Neural cell (in vitro differentiated cells): ENCODE data around the gene EIF2AK2. TPM values are rescaled to one million over a fixed set of nuclear protein-coding genes. Genes with fewer than 3 reads are reported as not detected.

Experiments
- H2AFZ ChIP-seq: fragments of 200-600, 300-800 bp; sonication (generic), shearing (Covaris generic); 2 replicates; pipeline ENCODE4 v1.6.0; 2014; ENCODE audit warnings: low read depth, mild to moderate bottlenecking, antibody characterized with exemption, low read length, moderate library complexity
- H3F3A ChIP-seq: fragments of 200-600 bp; shearing (Covaris generic); 2 replicates; pipeline ENCODE4 v1.6.1; 2016; ENCODE audit warnings: mild to moderate bottlenecking, moderate library complexity, mixed read lengths, antibody characterized with exemption, low read length; ENCODE audit not compliant: insufficient read depth, poor library complexity, severe bottlenecking
- H3K27ac ChIP-seq: fragments of 200-600, 300-800 bp; sonication (generic), shearing (Covaris generic); 2 replicates; pipeline ENCODE4 v1.5.1; 2014; ENCODE audit warnings: mild to moderate bottlenecking, low read length, moderate library complexity
- H3K27me3 ChIP-seq: fragments of 300-800, 200-600 bp; sonication (generic), shearing (Covaris generic); 2 replicates; pipeline ENCODE4 v1.6.0; 2014; ENCODE audit warnings: mild to moderate bottlenecking, low read depth, low read length, moderate library complexity; ENCODE audit not compliant: insufficient read depth
- H3K36me3 ChIP-seq: fragments of 300-800, 200-600 bp; sonication (generic), shearing (Covaris generic); 2 replicates; pipeline ENCODE4 v1.5.1; 2014; ENCODE audit warnings: mild to moderate bottlenecking, antibody characterized with exemption, low read length, moderate library complexity; ENCODE audit not compliant: insufficient read depth
- H3K4me2 ChIP-seq: fragments of 300-800, 200-600 bp; sonication (generic), shearing (Covaris generic); 2 replicates; pipeline ENCODE4 v1.6.0; 2014; ENCODE audit warnings: mild to moderate bottlenecking, low read length
- H3K4me3 ChIP-seq: fragments of 300-800, 200-600 bp; sonication (generic), shearing (Covaris generic); 2 replicates; pipeline ENCODE4 v1.5.1; 2014; ENCODE audit warnings: mild to moderate bottlenecking, low read length, moderate library complexity
- H3K79me2 ChIP-seq: fragments of 200-600 bp; shearing (Covaris generic); replicated peaks from 2 replicates; pipeline ENCODE4 v1.6.0; 2014; ENCODE audit warnings: mild to moderate bottlenecking, low read length, moderate library complexity; ENCODE audit not compliant: insufficient read depth
- H3K9ac ChIP-seq: fragments of 300-800, 200-600 bp; sonication (generic), shearing (Covaris generic); 2 replicates; pipeline ENCODE4 v1.6.1; 2016; ENCODE audit warnings: mild to moderate bottlenecking, low read length, mixed read lengths
- H3K9me2 ChIP-seq: fragments of 200-600 bp; shearing (Covaris generic); 2 replicates; pipeline ENCODE4 v1.6.1; 2016; ENCODE audit warnings: mild to moderate bottlenecking, low read length, mixed read lengths; ENCODE audit not compliant: insufficient read depth
- H3K9me3 ChIP-seq: fragments of 200-600, 300-800 bp; sonication (generic), shearing (Covaris generic); 2 replicates; pipeline ENCODE4 v1.6.1; 2016; ENCODE audit warnings: mild to moderate bottlenecking, mixed run types, low read length, moderate library complexity, mixed read lengths
- H4K20me1 ChIP-seq: fragments of 200-600 bp; shearing (Covaris generic); 2 replicates; pipeline ENCODE4 v1.6.1; 2016; ENCODE audit warnings: mild to moderate bottlenecking, mixed run types; ENCODE audit not compliant: insufficient read depth
- CTCF ChIP-seq: fragments of 450-650 bp; IDR thresholded peaks from 2 replicates; pipeline ENCODE4 v1.5.1; 2014; ENCODE audit warnings: antibody characterized with exemption, mild to moderate bottlenecking, moderate library complexity; ENCODE audit not compliant: poor library complexity, severe bottlenecking
- EP300 ChIP-seq: fragments of 450-650 bp; conservative IDR thresholded peaks from 2 replicates; pipeline ENCODE4 v1.6.1; 2014; ENCODE audit warnings: antibody characterized with exemption, mild to moderate bottlenecking, moderate library complexity; ENCODE audit not compliant: poor library complexity, severe bottlenecking
- EZH2 ChIP-seq: fragments of 200-600, 300-800 bp; shearing (Covaris generic), sonication (generic); IDR thresholded peaks from 2 replicates; pipeline ENCODE4 v1.6.1; 2014; ENCODE audit warnings: antibody characterized with exemption, low read length, borderline replicate concordance, mild to moderate bottlenecking; ENCODE audit not compliant: insufficient read depth, poor library complexity, severe bottlenecking
- MXI1 ChIP-seq: fragments of 450-650 bp; conservative IDR thresholded peaks from 2 replicates; pipeline ENCODE4 v1.6.1; 2014; ENCODE audit warnings: antibody characterized with exemption, mild to moderate bottlenecking; ENCODE audit not compliant: poor library complexity, severe bottlenecking
- POLR2AphosphoS5 ChIP-seq: IDR thresholded peaks from 2 replicates; pipeline ENCODE4 v1.6.1; 2012
- RAD21 ChIP-seq: fragments of 450-650 bp; conservative IDR thresholded peaks from 2 replicates; pipeline ENCODE4 v1.6.1; 2014; ENCODE audit warnings: antibody characterized with exemption, mild to moderate bottlenecking, moderate library complexity
- REST ChIP-seq: IDR thresholded peaks from 2 replicates; pipeline ENCODE4 v1.6.1; 2012; ENCODE audit warnings: borderline replicate concordance
- SMC3 ChIP-seq: fragments of 450-650 bp; conservative IDR thresholded peaks from 2 replicates; pipeline ENCODE4 v1.6.1; 2014; ENCODE audit warnings: antibody characterized with exemption, mild to moderate bottlenecking, moderate library complexity; ENCODE audit not compliant: poor library complexity
- TAF1 ChIP-seq: IDR thresholded peaks from 2 replicates; pipeline ENCODE4 v1.6.1; 2012; ENCODE audit warnings: low read depth
- polyA plus RNA-seq: library from polyadenylated mRNA; depleted of rRNA; stranded (reverse); fragments of >200 nt; gene quantifications from 2 replicates; pipeline ENCODE4 v1.2.3, GENCODE V29; 2014

EIF2AK2 gene
- polyA plus RNA-seq, 1 donor from 2014 or later, result 2.5 TPM

- no peak overlapping the region for H3K27ac ChIP-seq
- no peaks in the 10 kb centered on the region for H3K27me3 ChIP-seq
- H3K4me3 ChIP-seq, result no peak overlapping the region
- H3K9ac ChIP-seq, result no peak overlapping the region
- H2AFZ ChIP-seq, result no peak overlapping the region
- no peaks in the 10 kb centered on the region for H3K36me3 ChIP-seq
- no peaks in the 10 kb centered on the region for H3K9me3 ChIP-seq
- TF ChIP-seq EZH2, result no peak
- TF ChIP-seq POLR2AphosphoS5, result no peak
- TF ChIP-seq RAD21, result no peak
- TF ChIP-seq EP300, result no peak
- no peak for TF ChIP-seq MXI1
- no peak for TF ChIP-seq SMC3
- no peak for TF ChIP-seq CTCF
- TF ChIP-seq REST, result no peak
- TF ChIP-seq TAF1, result no peak
- H3K9me2 ChIP-seq, result no peaks in the 10 kb centered on the region
- no peak overlapping the region for H3K4me2 ChIP-seq
- H3F3A ChIP-seq, result no peaks in the 10 kb centered on the region
- no peaks in the 10 kb centered on the region for H4K20me1 ChIP-seq
- no peaks in the 10 kb centered on the region for H3K79me2 ChIP-seq
These were observed 23.9 kb downstream of the EIF2AK2 start for GRCh38 chr2:37132914-37133313.

GRCh38 chr2:37125416-37125815 lies 31.4 kb downstream of the EIF2AK2 start:
- no peaks in the 10 kb centered on the region for H3K9me3 ChIP-seq
- no peak overlapping the region for H3K9ac ChIP-seq
- H3K27me3 ChIP-seq, result no peaks in the 10 kb centered on the region
- no peak overlapping the region for H3K4me3 ChIP-seq
- no peaks in the 10 kb centered on the region for H3K79me2 ChIP-seq
- no peaks in the 10 kb centered on the region for H3F3A ChIP-seq
- no peak overlapping the region for H2AFZ ChIP-seq
- no peak overlapping the region for H3K4me2 ChIP-seq
- TF ChIP-seq REST, result no peak
- TF ChIP-seq MXI1, result no peak
- no peak for TF ChIP-seq SMC3
- TF ChIP-seq RAD21, result no peak
- TF ChIP-seq TAF1, result no peak
- no peak for TF ChIP-seq EP300
- H3K36me3 ChIP-seq, result no peaks in the 10 kb centered on the region
- no peaks in the 10 kb centered on the region for H3K9me2 ChIP-seq
- no peak overlapping the region for H3K27ac ChIP-seq
- H4K20me1 ChIP-seq, result no peaks in the 10 kb centered on the region
